HG02884 (cell line): ENCODE data around the gene HAAO.
"Not testable (repeated sequence)": the region's sequence is repeated elsewhere in the genome, so short reads cannot be mapped to it uniquely, and the experiment has no call there.

Experiments used
- ATAC-seq: cut with Tn5 transposase; IDR thresholded peaks from one replicate; pipeline ENCODE4 v1.9.1; 2021; ENCODE audit warnings: mild to moderate bottlenecking, moderate library complexity; ENCODE audit not compliant: unreplicated experiment

HAAO gene

GRCh38 chr2:42792583-42793333, at the start of gene HAAO:
TSS of gene HAAO (minus strand) at chr2:42792583. CDS start at chr2:42792536, 47 bp downstream.
- no peak for ATAC-seq

- ATAC-seq = no peak
These were observed 49.0 kb upstream of the HAAO start for GRCh38 chr2:42841344-42841743.

- ATAC-seq = no peak
These were observed 48.4 kb upstream of the HAAO start for GRCh38 chr2:42840760-42841159.

- ATAC-seq = no peak
These were observed 47.6 kb upstream of the HAAO start for GRCh38 chr2:42839809-42840501.

GRCh38 chr2:42838133-42838532, 45.8 kb upstream of the HAAO start:
- no peak for ATAC-seq

- ATAC-seq = no peak
These were observed 43.4 kb upstream of the HAAO start for GRCh38 chr2:42835577-42836371.

GRCh38 chr2:42834161-42834560, 41.8 kb upstream of the HAAO start:
- no peak for ATAC-seq

GRCh38 chr2:42832289-42832634, 39.9 kb upstream of the HAAO start:
- ATAC-seq = no peak

GRCh38 chr2:42831575-42832288, 39.3 kb upstream of the HAAO start:
- not testable (repeated sequence) for ATAC-seq

- ATAC-seq = no peak
These were observed 38.7 kb upstream of the HAAO start for GRCh38 chr2:42830922-42831574.

- no peak for ATAC-seq
These were observed 37.5 kb upstream of the HAAO start for GRCh38 chr2:42829671-42830440.

- ATAC-seq = no peak
These were observed 36.4 kb upstream of the HAAO start for GRCh38 chr2:42828487-42829425.

- ATAC-seq = peak; percentile 60
These were observed 35.5 kb upstream of the HAAO start for GRCh38 chr2:42827647-42828486.

- ATAC-seq = no peak
These were observed 33.8 kb upstream of the HAAO start for GRCh38 chr2:42826231-42826630.

GRCh38 chr2:42824454-42824807, 32.0 kb upstream of the HAAO start:
- ATAC-seq = no peak

- ATAC-seq = no peak
These were observed 31.5 kb upstream of the HAAO start for GRCh38 chr2:42823744-42824453.

- no peak for ATAC-seq
These were observed 26.8 kb upstream of the HAAO start for GRCh38 chr2:42819160-42819559.
